Renal pelvis (tissue), 4 donors: ENCODE data around the gene MXD1. TPM values are rescaled to one million over a fixed set of nuclear protein-coding genes. Genes with fewer than 3 reads are reported as not detected.

Source experiments
- DNase-seq: peaks from one replicate; pipeline ENCODE4 v3.0.0-alpha.2; 2013
- polyA plus RNA-seq, 3 donors: library from polyadenylated mRNA; unstranded; fragments of 120-200 nt; gene quantifications; one replicate each; pipeline ENCODE4 v1.2.1, GENCODE V29; 2013; ENCODE audit not compliant: insufficient read length in 3 of 3

MXD1 gene
- polyA plus RNA-seq, 3 donors: 10.7 to 16.2 (median 14.7) TPM

DNA sequence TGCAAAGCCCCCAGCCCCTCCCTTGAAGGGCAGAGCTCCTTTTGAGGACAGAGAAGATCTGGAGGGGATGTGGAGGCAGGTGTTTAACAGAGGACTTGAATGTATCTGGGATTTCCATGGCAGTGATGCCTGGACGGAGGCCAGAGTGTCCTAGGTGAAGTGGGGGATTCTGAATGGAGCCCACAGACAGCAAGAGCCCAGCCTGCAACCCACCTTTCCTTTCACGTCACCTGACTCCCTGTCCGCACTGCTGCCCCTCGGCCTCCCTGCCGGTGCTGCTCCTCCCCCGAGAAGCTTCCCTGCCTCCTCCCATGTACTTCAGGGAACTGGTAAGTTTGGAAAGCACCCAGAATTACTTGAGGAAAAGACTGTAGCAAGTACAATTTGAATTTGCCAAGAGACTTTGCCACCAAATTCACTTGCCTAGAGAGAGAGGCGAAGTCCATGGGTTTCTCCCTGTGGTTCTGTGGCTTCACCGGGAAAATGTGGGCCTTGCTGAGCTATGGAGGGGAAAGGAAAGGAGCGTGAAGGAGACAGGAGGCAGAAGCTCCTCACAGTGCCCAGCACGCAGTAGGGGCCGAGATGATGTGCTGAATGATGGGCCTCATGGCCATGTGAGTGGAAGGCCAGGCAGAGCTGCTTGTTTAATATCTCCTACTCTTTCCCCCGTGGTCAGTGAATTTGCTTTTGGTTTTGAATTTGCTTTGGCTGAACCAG lies 60.4 kb downstream of the MXD1 start:
- no peak for DNase-seq

DNA sequence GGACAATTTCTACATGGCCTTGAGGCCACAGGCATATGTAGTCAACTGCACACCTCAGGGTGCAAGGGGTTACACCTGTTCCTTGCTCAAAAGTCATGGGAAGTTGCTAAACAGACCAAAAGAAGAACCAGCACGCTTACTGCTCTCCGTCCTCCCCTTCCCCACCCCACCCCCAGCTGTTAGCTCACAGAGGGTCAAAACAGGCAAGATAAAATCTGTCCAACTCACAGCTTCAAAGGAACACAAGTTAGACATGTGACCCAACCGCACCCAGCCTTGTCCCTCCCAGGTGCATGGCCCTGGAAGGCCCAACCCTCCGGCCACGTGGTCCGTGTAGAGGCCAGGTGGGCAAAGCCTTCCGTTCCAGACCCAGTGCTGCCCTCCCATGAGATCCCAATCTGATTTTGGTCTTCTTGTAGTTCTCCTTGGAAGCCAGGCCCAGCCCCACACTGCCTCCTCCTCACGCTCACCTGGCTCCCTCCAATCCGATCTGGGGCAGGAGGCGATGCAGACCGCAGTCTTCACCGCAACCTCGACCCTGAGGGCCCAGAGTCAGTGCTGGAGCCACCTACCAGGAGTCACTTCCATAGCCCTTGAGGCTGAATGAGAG lies 61.0 kb downstream of the MXD1 start:
- no peak for DNase-seq

DNA sequence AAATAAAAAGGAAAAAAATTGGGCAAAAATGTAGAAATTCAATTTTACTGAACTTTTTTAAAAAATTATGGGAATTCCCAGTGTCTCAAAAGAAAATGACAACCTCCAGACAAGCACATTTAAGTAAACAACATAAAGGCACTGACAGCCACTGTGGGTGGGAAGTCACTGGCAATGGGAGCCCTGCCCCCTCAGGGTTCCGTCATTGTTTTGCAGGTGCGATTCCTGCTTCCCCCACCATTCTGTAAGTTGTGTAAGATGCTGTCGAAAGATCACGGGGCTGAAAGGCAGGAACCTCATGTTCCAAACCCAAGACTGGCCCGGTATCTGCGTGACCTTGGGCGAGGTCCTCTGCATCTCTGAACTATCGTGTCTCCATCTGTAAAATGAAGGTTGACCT lies 62.3 kb downstream of the MXD1 start:
- DNase-seq: no peak

DNA sequence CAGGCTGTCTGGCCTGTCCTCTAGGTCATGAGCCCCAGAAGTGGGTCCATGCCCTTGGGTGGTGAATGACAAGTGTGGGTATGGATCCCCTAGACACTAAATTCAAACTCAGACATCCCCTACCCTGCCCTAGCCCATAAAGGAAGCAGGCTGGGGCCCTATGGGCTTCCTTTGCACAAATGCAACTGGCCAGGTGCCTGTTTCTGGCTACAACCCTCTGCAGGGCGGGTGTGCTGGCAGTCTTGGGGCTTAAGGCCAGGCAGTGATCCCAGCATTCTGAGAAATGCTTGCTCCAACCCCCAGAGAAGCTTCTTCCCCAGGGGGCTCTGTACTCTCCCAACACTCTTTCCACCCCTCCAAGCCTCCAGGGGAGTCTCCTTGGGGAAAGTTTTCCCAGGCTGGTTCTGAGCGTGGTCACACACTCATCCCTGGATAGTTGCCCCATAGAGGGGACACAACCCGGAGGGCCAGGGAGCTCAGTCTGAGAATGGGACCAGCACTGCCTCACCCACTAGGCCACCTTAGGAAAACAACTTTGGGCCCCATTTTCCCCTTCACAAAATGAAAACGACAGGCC lies 63.1 kb downstream of the MXD1 start:
- DNase-seq: no peak

DNA sequence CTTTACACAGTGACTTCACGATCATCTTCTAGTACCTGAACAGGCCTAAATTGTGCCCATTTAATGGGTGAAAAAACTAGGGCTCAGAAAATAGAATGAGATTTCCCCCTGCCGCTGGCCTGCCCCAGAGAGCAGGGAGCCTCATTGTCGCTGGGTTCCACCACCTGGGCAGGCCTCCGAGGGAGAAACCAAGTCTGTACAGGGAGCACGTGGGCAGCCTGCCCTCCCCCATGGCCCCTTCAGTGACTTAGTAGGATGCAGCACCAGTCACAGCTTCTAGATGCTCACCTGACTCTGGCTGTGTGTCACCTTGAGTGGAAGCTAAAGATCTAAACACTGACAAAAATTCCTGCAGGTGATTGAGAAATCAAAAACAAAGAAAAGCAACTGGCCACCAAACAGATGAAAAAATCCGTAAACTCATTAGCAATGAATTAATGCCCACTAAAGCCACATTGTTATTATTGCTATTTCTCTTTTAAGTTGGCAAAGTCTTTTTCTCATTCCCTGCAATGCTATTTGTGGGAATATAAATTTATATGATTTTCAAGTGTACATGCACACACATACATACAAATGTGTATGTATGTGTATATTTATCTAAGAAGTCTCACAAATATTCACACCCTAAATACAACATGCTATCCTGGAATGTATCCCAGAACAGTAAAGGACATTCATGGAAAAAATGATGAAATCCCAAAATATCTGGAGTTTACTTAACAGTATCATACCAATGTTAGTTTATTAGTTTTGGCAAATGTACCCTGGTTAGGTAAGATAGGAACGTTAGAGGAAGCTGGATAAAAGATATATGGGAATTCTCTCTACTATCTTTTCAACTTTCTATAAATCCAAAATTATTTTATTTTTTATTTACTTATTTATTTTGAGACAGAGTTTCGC lies 65.2 kb downstream of the MXD1 start:
- no peak for DNase-seq

DNA sequence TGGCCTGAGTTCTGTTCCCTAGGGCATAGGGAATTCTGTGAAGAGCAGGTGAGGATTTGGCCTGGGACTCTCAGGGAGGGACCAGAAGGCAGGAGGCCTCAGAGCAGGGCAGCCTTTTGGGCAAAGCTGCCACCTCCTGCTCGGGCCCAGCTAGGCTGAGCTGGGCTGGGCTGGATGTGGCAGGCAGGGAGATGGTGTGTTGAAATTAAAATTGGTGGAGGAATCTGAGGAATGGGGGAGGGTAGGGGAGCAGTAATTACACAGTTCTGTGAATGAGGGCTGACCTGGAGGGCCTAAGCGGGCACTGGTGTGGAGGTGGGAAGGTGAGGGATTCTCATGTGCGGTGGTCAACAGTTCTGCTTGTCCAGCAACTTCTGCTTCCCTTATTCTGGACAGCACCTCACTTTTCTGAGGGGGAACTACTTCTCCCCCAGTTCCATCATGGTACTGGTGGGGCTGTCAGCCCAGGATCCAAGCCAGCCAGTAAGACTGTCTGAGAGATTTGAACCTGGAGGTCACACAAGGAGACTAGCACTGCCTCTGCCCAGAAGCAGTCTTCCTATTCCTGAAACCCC lies 68.6 kb downstream of the MXD1 start:
- DNase-seq: no peak

DNA sequence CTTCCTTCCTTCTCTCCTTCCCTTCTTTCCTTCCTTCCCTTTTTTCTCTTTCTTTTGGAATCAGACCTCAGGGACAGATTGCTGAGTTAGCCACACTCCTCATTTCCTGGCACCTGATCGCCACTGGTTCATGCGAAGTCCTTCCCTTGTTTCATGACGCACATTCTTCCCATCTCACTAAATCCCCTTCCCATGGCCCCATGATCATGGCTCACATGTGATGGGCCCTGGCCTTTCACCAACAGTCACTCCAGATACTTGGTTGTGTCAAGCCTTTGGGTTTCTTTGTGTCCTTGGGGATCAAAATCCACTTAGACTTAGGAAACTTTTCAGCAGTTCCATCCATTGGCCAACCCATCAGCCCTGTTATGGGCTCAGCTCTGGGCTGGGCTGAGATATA lies 70.3 kb downstream of the MXD1 start:
- no peak for DNase-seq

DNA sequence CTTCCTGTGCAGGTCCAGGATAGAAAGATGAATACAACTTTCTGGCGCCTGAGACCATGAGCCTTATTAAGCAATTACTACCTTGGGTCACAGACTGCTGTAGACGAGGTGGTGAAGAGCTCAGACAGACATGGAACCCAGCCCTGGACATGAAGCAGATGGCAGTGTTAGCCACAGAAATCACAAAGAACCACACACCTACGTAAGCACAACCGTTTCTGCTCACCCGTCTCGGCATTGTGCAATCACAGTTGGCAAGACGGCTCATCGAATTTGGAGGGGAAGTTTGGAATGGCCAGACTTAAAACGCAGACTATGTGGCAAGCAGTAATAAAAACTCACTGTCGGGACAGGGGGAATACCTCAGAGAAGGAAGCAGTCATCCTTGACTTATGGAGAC lies 70.8 kb downstream of the MXD1 start:
- no peak for DNase-seq

DNA sequence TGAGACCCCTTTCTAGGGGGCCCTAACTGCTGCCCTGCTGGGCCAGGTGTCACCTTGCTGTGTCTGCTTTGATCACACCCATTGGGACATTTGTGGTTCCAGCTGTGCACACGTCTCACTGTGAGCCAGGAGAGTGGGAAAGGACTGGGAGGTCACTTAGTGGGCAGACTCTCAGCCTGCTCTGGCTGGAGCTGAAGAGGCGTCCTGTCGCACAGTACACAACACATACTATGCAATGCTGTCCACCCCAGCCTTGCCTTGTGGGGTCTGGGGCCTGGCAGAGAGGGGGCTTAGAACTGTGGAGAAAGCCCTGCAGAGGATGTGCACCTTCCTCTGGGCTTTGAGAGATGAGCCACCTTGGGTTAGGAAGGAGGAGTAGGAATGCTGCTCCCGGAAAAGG lies 71.8 kb downstream of the MXD1 start:
- DNase-seq: no peak

DNA sequence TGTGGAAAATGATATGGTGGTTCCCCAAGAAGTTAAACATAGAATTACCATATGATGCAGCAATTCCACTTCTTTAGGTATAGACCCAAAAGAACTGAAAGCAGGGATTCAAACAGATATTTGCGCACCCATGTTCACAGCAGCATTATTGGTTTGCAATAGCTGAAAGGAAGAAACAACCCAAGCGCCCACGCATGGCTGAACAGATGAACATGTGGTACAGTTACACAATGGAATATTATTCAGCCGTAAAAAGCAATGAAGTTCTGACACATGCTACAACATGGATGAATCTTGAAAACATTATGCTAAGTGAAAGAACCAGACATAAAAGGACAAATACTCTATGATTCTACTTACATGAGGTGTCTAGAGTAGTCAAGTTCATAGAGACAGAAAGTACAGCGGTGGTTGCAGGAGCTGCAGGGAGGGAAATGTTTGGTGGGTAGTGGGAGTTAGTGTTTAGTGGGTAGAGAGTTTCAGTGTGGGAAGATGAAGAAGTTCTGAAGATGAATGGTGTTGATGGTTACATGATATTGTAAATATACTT lies 73.3 kb downstream of the MXD1 start:
- DNase-seq: no peak

DNA sequence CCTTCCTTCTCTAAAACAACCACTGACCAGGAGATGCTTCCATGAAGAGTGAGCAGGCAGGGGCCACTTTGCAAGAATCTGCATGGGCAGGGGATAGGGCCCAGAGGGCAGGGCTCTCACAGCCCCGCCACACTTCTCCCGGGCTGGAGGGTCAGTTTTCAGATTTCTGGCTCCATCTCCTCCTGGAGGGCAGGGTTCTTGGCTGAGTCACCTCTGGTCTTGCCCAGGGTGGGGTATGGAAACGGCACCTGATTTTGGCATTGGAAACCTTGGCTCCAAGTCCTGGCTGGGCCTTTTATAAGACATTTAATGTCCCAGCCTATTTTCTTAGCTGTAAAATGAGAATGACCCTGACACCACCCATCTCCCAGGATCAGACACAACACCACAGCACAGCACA lies 74.1 kb downstream of the MXD1 start:
- no peak for DNase-seq

DNA sequence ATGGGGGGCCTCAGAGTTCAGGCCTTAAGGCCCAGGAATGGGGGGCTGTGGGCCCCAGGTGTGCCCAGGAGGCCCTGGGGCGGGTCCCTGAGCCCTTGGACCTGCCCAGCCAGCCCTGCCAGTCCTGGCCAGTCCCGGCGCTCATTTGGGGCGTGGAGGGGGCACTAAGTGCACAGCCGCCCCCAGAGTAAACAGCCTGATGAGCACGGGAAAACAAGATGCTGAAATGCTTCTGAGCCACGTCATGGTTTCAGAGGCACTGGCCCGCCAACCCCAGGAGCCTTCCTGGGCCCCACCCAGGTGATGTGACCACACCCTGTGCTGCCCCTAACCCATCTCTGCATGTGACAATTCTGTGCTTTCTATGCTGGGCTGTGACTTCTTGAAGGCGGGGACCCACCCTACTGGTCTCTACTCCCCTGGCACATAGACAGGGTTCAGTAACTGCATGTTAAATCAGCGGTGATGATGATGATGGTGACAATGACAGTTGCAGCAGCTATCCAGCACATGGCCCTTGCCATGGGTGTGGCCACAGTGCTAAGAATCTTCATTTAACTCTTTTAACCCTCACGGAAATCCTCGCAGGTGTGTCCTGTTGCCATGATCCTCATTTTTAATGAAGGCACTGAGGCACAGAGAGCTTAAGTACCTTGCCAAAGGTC lies 74.7 kb downstream of the MXD1 start:
- DNase-seq: no peak

Other genes starting within 250 kb of the MXD1 start
- gene ANXA4, start 173.0 kb upstream of the MXD1 start, polyA plus RNA-seq: 100 to 1,000 TPM; 227 to 283 (median 260) TPM
- gene GMCL1, start 85.4 kb upstream of the MXD1 start, polyA plus RNA-seq: 10 to 100 TPM; 22.6 to 34.2 (median 33.7) TPM
- 10 to 100 TPM; 64.5 to 71.7 (median 67.7) TPM for gene SNRNP27, start 21.2 kb upstream of the MXD1 start, polyA plus RNA-seq
- 1 to 10 TPM; 4.3 to 5.1 (median 4.4) TPM for gene ASPRV1, start 46.5 kb downstream of the MXD1 start, polyA plus RNA-seq
- gene PCBP1, start 172.4 kb downstream of the MXD1 start, polyA plus RNA-seq: 100 to 1,000 TPM; 271 to 339 (median 313) TPM